ENCODE results near the gene LRCH1.

Gene LRCH1

GRCh38 chr13:46614582-46614981, 61.6 kb downstream of the LRCH1 start:
- H3K27ac ChIP-seq (ENCODE audit: low read length): no peak overlapping the region
- no peaks in the 10 kb centered on the region for H3K9me3 ChIP-seq (ENCODE audit: insufficient read depth, low read length, severe bottlenecking)
- H3K9ac ChIP-seq (ENCODE audit: low read depth, low read length): no peak overlapping the region
- H3K36me3 ChIP-seq (ENCODE audit: insufficient read depth, low read length): no peaks in the 10 kb centered on the region
- H4K20me1 ChIP-seq (ENCODE audit: insufficient read depth, low read length): peaks cover 72% of the 10 kb centered on the region
- no peak overlapping the region for H3K4me3 ChIP-seq (ENCODE audit: low read depth in 1 of 2, low read length in 2 of 2)
- H3K4me2 ChIP-seq (ENCODE audit: insufficient read depth, low read length): no peak overlapping the region
- no peak overlapping the region for H2AFZ ChIP-seq (ENCODE audit: low read depth, low read length)
- peaks cover 1% of the 10 kb centered on the region; the same call in 1 of the 2 replicates for H3K4me1 ChIP-seq (ENCODE audit: insufficient read depth, low read length)
- peaks cover 95% of the 10 kb centered on the region for H3K79me2 ChIP-seq (ENCODE audit: insufficient read depth, low read length)
- no peak for TF ChIP-seq CTCF (IDR thresholded peaks at IDR 0.05; ENCODE audit: borderline replicate concordance, extremely low read depth, low read length, poor library complexity, severe bottlenecking)
- no peak for TF ChIP-seq EZH2 (IDR thresholded peaks at IDR 0.05; ENCODE audit: borderline replicate concordance, low read depth, low read length, severe bottlenecking)
- ATAC-seq (ENCODE audit: insufficient read depth, low read depth) (no peak), DNase-seq (no peak)
- no peaks in the 10 kb centered on the region for H3K27me3 ChIP-seq (ENCODE audit: insufficient read depth, low read length, poor library complexity)

GRCh38 chr13:46615888-46616531, 63.0 kb downstream of the LRCH1 start:
- no peaks in the 10 kb centered on the region for H3K27me3 ChIP-seq (ENCODE audit: insufficient read depth, low read length, poor library complexity)
- DNase-seq: no peak
- H3K9me3 ChIP-seq (ENCODE audit: insufficient read depth, low read length, severe bottlenecking): no peaks in the 10 kb centered on the region
- no peak overlapping the region for H2AFZ ChIP-seq (ENCODE audit: low read depth, low read length)
- ATAC-seq (ENCODE audit: insufficient read depth, low read depth): no peak
- H3K4me3 ChIP-seq (ENCODE audit: low read depth in 1 of 2, low read length in 2 of 2): no peak overlapping the region
- H3K9ac ChIP-seq (ENCODE audit: low read depth, low read length): no peak overlapping the region
- H4K20me1 ChIP-seq (ENCODE audit: insufficient read depth, low read length): peaks cover 75% of the 10 kb centered on the region
- TF ChIP-seq CTCF (IDR thresholded peaks at IDR 0.05; ENCODE audit: borderline replicate concordance, extremely low read depth, low read length, poor library complexity, severe bottlenecking): no peak
- no peak for TF ChIP-seq EZH2 (IDR thresholded peaks at IDR 0.05; ENCODE audit: borderline replicate concordance, low read depth, low read length, severe bottlenecking)
- no peaks in the 10 kb centered on the region for H3K4me1 ChIP-seq (ENCODE audit: insufficient read depth, low read length)
- H3K27ac ChIP-seq (ENCODE audit: low read length): no peak overlapping the region
- H3K79me2 ChIP-seq (ENCODE audit: insufficient read depth, low read length): peaks cover 96% of the 10 kb centered on the region
- H3K36me3 ChIP-seq (ENCODE audit: insufficient read depth, low read length): no peaks in the 10 kb centered on the region
- no peak overlapping the region for H3K4me2 ChIP-seq (ENCODE audit: insufficient read depth, low read length)

GRCh38 chr13:46617229-46617721, 64.3 kb downstream of the LRCH1 start:
- Histone ChIP-seq H3K4me3 (ENCODE audit: low read depth in 1 of 2, low read length in 2 of 2) (no peak overlapping the region), H2AFZ (ENCODE audit: low read depth, low read length) (no peak overlapping the region), H3K27me3 (ENCODE audit: insufficient read depth, low read length, poor library complexity) (no peaks in the 10 kb centered on the region), H3K79me2 (ENCODE audit: insufficient read depth, low read length) (peaks cover 95% of the 10 kb centered on the region), H3K4me1 (ENCODE audit: insufficient read depth, low read length) (no peaks in the 10 kb centered on the region), H3K9me3 (ENCODE audit: insufficient read depth, low read length, severe bottlenecking) (no peaks in the 10 kb centered on the region), H3K27ac (ENCODE audit: low read length) (no peak overlapping the region), H3K4me2 (ENCODE audit: insufficient read depth, low read length) (no peak overlapping the region), H3K9ac (ENCODE audit: low read depth, low read length) (no peak overlapping the region), H3K36me3 (ENCODE audit: insufficient read depth, low read length) (no peaks in the 10 kb centered on the region), H4K20me1 (ENCODE audit: insufficient read depth, low read length) (peaks cover 76% of the 10 kb centered on the region)
- DNase-seq: no peak
- TF ChIP-seq EZH2 (IDR thresholded peaks at IDR 0.05; ENCODE audit: borderline replicate concordance, low read depth, low read length, severe bottlenecking): no peak
- TF ChIP-seq CTCF (IDR thresholded peaks at IDR 0.05; ENCODE audit: borderline replicate concordance, extremely low read depth, low read length, poor library complexity, severe bottlenecking): no peak
- no peak; the same call in 2 of the 3 replicates for ATAC-seq (ENCODE audit: insufficient read depth, low read depth)
